ENCODE measurements around the gene TGFB3. TPM values are rescaled to one million over a fixed set of nuclear protein-coding genes. Genes with fewer than 3 reads are reported as not detected.

TGFB3 gene
- total and polyA plus RNA-seq, 2 donors (not counting 3 experiments of a cell fraction or from before 2014, with no cell fraction given) = 5.3 to 5.4 TPM

DNA sequence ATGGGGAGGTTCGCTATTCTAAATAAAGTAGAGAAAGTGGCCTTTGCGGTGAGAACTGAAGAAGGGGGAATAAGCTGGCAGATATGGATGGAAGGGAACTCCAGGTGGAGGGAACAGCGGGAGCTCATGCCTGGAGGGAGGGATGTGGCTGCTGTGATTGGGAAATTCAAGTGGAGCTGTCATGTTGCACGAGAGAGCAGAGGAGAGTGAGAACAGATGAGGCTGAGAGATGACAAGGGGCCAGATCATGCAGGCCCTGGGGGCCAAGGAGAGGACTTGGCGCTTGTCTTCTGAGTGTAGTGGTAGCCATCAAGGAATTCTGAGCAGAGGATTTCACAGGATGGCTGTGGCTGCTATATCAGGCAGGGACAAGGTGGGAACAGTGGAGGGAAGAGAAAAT lies 35.0 kb downstream of the TGFB3 start:
- no peak overlapping the region for H3K4me2 ChIP-seq (ENCODE audit: insufficient read depth, low read length)
- no peaks in the 10 kb centered on the region for H3K79me2 ChIP-seq (ENCODE audit: control insufficient read depth, insufficient read depth, low read length)
- no peak overlapping the region for H3K9ac ChIP-seq (replicated peaks; ENCODE audit: extremely low read depth, insufficient read depth, low read length)
- H3K27ac ChIP-seq (ENCODE audit: insufficient read depth, low read depth, low read length) = no peak overlapping the region
- no peak for DNase-seq (ENCODE audit: low read depth, low spot score)
- H3K36me3 ChIP-seq (ENCODE audit: control insufficient read depth in 2 of 2, extremely low read depth in 1 of 2, insufficient read depth in 2 of 2, low read length in 2 of 2) = peaks cover 0 to 3% of the 10 kb centered on the region in 2 experiments
- no peak for FAIRE-seq
- intact Hi-C loops (cut with micrococcal nuclease) = no loop called here
- H3K4me3 ChIP-seq (replicated peaks in 1 of 3; ENCODE audit: insufficient read depth in 1 of 3, low read depth in 1 of 3, low read length in 3 of 3) = no peak overlapping the region
- no peaks in the 10 kb centered on the region for H3K27me3 ChIP-seq (ENCODE audit: control insufficient read depth in 2 of 2, insufficient read depth in 2 of 2, low read length in 2 of 2)
- no peaks in the 10 kb centered on the region for H3K9me3 ChIP-seq (replicated peaks; ENCODE audit: control insufficient read depth, insufficient read depth, low read length)
- ChIA-PET CTCF (interaction anchor here (0.8 to 1.3 kb wide), 3 partner anchors 36 to 238 kb away, joined by 3 read pairs; no protein-coding TSS in a partner anchor), POLR2A (no interaction called here)
- no peaks in the 10 kb centered on the region for H3K4me1 ChIP-seq (ENCODE audit: control insufficient read depth, extremely low read depth, insufficient read depth, low read length)
- no peaks in the 10 kb centered on the region for H3K9me1 ChIP-seq (replicated peaks; ENCODE audit: control insufficient read depth, extremely low read depth, insufficient read depth, low read length)
- no TSS peak for BruUV-seq (replicated peaks)
- H4K20me1 ChIP-seq (replicated peaks; ENCODE audit: control insufficient read depth, extremely low read depth, insufficient read depth, low read length) = no peaks in the 10 kb centered on the region
- TF ChIP-seq GATA2 (IDR thresholded peaks at IDR 0.05; ENCODE audit: insufficient read depth, insufficient read length, low read depth, low read length) (no peak), EZH2 (IDR thresholded peaks at IDR 0.05; ENCODE audit: borderline replicate concordance, low read depth, low read length, severe bottlenecking) (no peak), CTCF (IDR thresholded peaks at IDR 0.05; ENCODE audit: extremely low read depth in 1 of 2, insufficient read depth in 1 of 2, low read depth in 1 of 2, low read length in 2 of 2) (no peak), FOS (IDR thresholded peaks at IDR 0.05; ENCODE audit: borderline replicate concordance, insufficient read depth, low read length) (no peak), POLR2A (IDR thresholded peaks at IDR 0.05; ENCODE audit: low read depth, low read length) (no peak), MYC (IDR thresholded peaks at IDR 0.05; ENCODE audit: low read depth, low read length) (no peak), POLR2AphosphoS5 (IDR thresholded peaks at IDR 0.05; ENCODE audit: insufficient read depth, low read depth, low read length) (no peak), JUN (IDR thresholded peaks at IDR 0.05; ENCODE audit: borderline replicate concordance, insufficient read depth, insufficient read length, low read depth) (no peak)
- TF ChIP-seq, protein P1, sequence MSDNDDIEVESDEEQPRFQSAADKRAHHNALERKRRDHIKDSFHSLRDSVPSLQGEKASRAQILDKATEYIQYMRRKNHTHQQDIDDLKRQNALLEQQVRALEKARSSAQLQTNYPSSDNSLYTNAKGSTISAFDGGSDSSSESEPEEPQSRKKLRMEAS (IDR thresholded peaks at IDR 0.05; ENCODE audit: insufficient read depth, insufficient read length) = no peak
- H2AFZ ChIP-seq (ENCODE audit: low read depth, low read length) = no peak overlapping the region
- dilution Hi-C loops (cut with MboI; ENCODE audit: extremely low pct_ligation_motif_present, low sequenced_read_pairs) = no loop called here
